H9 (cell line): ENCODE measurements around the gene TNFSF10. TPM values are rescaled to one million over a fixed set of nuclear protein-coding genes. Genes with fewer than 3 reads are reported as not detected.

Experiments
- DNase-seq: peaks from one replicate; pipeline ENCODE4 v3.0.0-alpha.2; 2017
- H2AFZ ChIP-seq: one replicate; pipeline ENCODE4 v1.6.1; 2013; ENCODE audit warnings: mild to moderate bottlenecking, low read length, control low read depth, moderate library complexity
- H2AK5ac ChIP-seq: 2 replicates; pipeline ENCODE4 v1.6.1; 2013; ENCODE audit warnings: low read length, control low read depth, mixed read lengths; ENCODE audit not compliant: insufficient read length
- H2BK120ac ChIP-seq: one replicate; pipeline ENCODE4 v1.6.1; 2013; ENCODE audit warnings: low read depth, mild to moderate bottlenecking, low read length, control low read depth, inconsistent platforms; ENCODE audit not compliant: poor library complexity, severe bottlenecking
- H2BK12ac ChIP-seq: 2 replicates; pipeline ENCODE4 v1.6.1; 2013; ENCODE audit warnings: low read length, control low read depth, mixed read lengths, low read depth; ENCODE audit not compliant: insufficient read length
- H2BK15ac ChIP-seq: 2 replicates; pipeline ENCODE4 v1.6.1; 2013; ENCODE audit warnings: low read depth, low read length, control low read depth
- H2BK20ac ChIP-seq: one replicate; pipeline ENCODE4 v1.6.1; 2013; ENCODE audit warnings: low read depth, mild to moderate bottlenecking, low read length, control low read depth, inconsistent platforms; ENCODE audit not compliant: poor library complexity, severe bottlenecking
- H2BK5ac ChIP-seq: 2 replicates; pipeline ENCODE4 v1.6.1; 2013; ENCODE audit warnings: low read length, control low read depth, mixed read lengths; ENCODE audit not compliant: insufficient read length
- H3K14ac ChIP-seq: 2 replicates; pipeline ENCODE4 v1.6.1; 2013; ENCODE audit warnings: low read length, control low read depth; ENCODE audit not compliant: insufficient read depth
- H3K18ac ChIP-seq: 2 replicates; pipeline ENCODE4 v1.6.1; 2013; ENCODE audit warnings: low read depth, mild to moderate bottlenecking, mixed read lengths, low read length, control low read depth; ENCODE audit not compliant: insufficient read length
- H3K23ac ChIP-seq: 2 replicates; pipeline ENCODE4 v1.6.1; 2013; ENCODE audit warnings: low read length, control low read depth, mixed read lengths, low read depth; ENCODE audit not compliant: insufficient read length
- H3K23me2 ChIP-seq: 2 replicates; pipeline ENCODE4 v1.6.1; 2013; ENCODE audit warnings: low read depth, mild to moderate bottlenecking, mixed read lengths, low read length, control low read depth; ENCODE audit not compliant: insufficient read length, poor library complexity, severe bottlenecking
- H3K27ac ChIP-seq: 2 replicates; pipeline ENCODE4 v1.5.1; 2013; ENCODE audit warnings: low read length, control low read depth, mixed read lengths, low read depth; ENCODE audit not compliant: insufficient read length
- H3K27me3 ChIP-seq: 2 replicates; pipeline ENCODE4 v1.6.1; 2013; ENCODE audit warnings: low read length, control low read depth, inconsistent platforms; ENCODE audit not compliant: insufficient read depth
- H3K4ac ChIP-seq: 2 replicates; pipeline ENCODE4 v1.6.1; 2013; ENCODE audit warnings: low read depth, mild to moderate bottlenecking, control low read depth, inconsistent platforms, low read length, moderate library complexity
- H3K4me1 ChIP-seq: 2 replicates; pipeline ENCODE4 v1.6.1; 2013; ENCODE audit warnings: low read length, control low read depth, inconsistent platforms; ENCODE audit not compliant: insufficient read depth
- H3K4me2 ChIP-seq: 2 replicates; pipeline ENCODE4 v1.6.1; 2013; ENCODE audit warnings: low read length, control low read depth, mixed read lengths; ENCODE audit not compliant: insufficient read length, insufficient read depth
- H3K56ac ChIP-seq: 2 replicates; pipeline ENCODE4 v1.6.1; 2013; ENCODE audit warnings: low read depth, mild to moderate bottlenecking, mixed read lengths, low read length, control low read depth; ENCODE audit not compliant: insufficient read length
- H3K79me1 ChIP-seq: 2 replicates; pipeline ENCODE4 v1.6.1; 2013; ENCODE audit warnings: low read depth, mild to moderate bottlenecking, moderate library complexity, low read length, control low read depth, inconsistent platforms; ENCODE audit not compliant: insufficient read depth, poor library complexity, severe bottlenecking
- H3K79me2 ChIP-seq: 2 replicates; pipeline ENCODE4 v1.6.1; 2013; ENCODE audit warnings: low read length, control low read depth, inconsistent platforms; ENCODE audit not compliant: insufficient read depth
- H3K9ac ChIP-seq: 2 replicates; pipeline ENCODE4 v1.6.1; 2013; ENCODE audit warnings: low read length, control low read depth, mixed read lengths; ENCODE audit not compliant: insufficient read length; ENCODE audit errors: extremely low read depth
- H3K9me3 ChIP-seq: one replicate; pipeline ENCODE4 v1.6.1; 2013; ENCODE audit warnings: low read depth, low read length, inconsistent platforms; ENCODE audit not compliant: control insufficient read depth
- H3T11ph ChIP-seq: one replicate; pipeline ENCODE4 v1.6.1; 2013; ENCODE audit warnings: mild to moderate bottlenecking, low read length, control low read depth, inconsistent platforms
- H4K20me1 ChIP-seq: one replicate; pipeline ENCODE4 v1.6.1; 2013; ENCODE audit not compliant: control insufficient read depth, insufficient read length, insufficient read depth
- H4K5ac ChIP-seq: 2 replicates; pipeline ENCODE4 v1.6.1; 2013; ENCODE audit warnings: low read depth, mild to moderate bottlenecking, mixed read lengths, low read length, control low read depth; ENCODE audit not compliant: insufficient read length
- H4K8ac ChIP-seq: replicated peaks from 2 replicates; pipeline ENCODE4 v1.6.1; 2013; ENCODE audit warnings: low read length, control low read depth, mixed read lengths, low read depth; ENCODE audit not compliant: insufficient read length
- H4K91ac ChIP-seq: 2 replicates; pipeline ENCODE4 v1.6.1; 2013; ENCODE audit warnings: low read depth, mild to moderate bottlenecking, moderate library complexity, mixed read lengths, low read length, control low read depth; ENCODE audit not compliant: insufficient read length
- H3K27ac Mint-ChIP-seq, 3 experiments: 2 replicates in 2 of 3; 3 replicates in 1 of 3; pipeline ENCODE4 v1.8.0; 2020 to 2021; ENCODE audit warnings: mixed read lengths in 3 of 3, mild to moderate bottlenecking in 1 of 3, moderate library complexity in 1 of 3
- H3K27me3 Mint-ChIP-seq: 2 replicates; pipeline ENCODE4 v1.8.0; 2021; ENCODE audit warnings: low read depth, mild to moderate bottlenecking, moderate library complexity, mixed read lengths
- H3K36me3 Mint-ChIP-seq, 3 experiments: 2 replicates in 2 of 3; 3 replicates in 1 of 3; pipeline ENCODE4 v1.8.0; 2020 to 2021; ENCODE audit warnings: low read depth in 3 of 3, mixed read lengths in 3 of 3; ENCODE audit not compliant: insufficient read depth in 1 of 3
- H3K4me1 Mint-ChIP-seq, 2 experiments: 2 replicates each; pipeline ENCODE4 v1.8.0; 2020; ENCODE audit warnings: mixed read lengths in 2 of 2
- H3K4me3 Mint-ChIP-seq, 2 experiments: 2 replicates in 1 of 2; 3 replicates in 1 of 2; pipeline ENCODE4 v1.8.0; 2020 to 2021; ENCODE audit warnings: mild to moderate bottlenecking in 2 of 2, mixed read lengths in 2 of 2, moderate library complexity in 1 of 2
- H3K9me3 Mint-ChIP-seq, 2 experiments: 2 replicates in 1 of 2; 3 replicates in 1 of 2; pipeline ENCODE4 v1.8.0; 2020; ENCODE audit warnings: mild to moderate bottlenecking in 2 of 2, mixed read lengths in 2 of 2, moderate library complexity in 1 of 2
- CTCF ChIP-seq: fragments of 200-600 bp; sonication (generic); conservative IDR thresholded peaks from 3 replicates; pipeline ENCODE4 v1.8.0; 2021; ENCODE audit warnings: antibody characterized with exemption, mild to moderate bottlenecking
- total RNA-seq: library from RNA; stranded (reverse); gene quantifications from 2 replicates; pipeline ENCODE4 v1.2.1, GENCODE V29; 2021

TNFSF10 gene
- total RNA-seq, 1 experiment from 2014 or later: not detected

GRCh38 chr3:172506094-172506493 is 17.1 kb downstream of the TNFSF10 start:
- Histone ChIP-seq H3K4me2 (no peak overlapping the region), H3K27ac (no peak overlapping the region), H3K23me2 (no peaks in the 10 kb centered on the region), H3K14ac (no peak overlapping the region), H2BK12ac (no peak overlapping the region), H3K9ac (no peak overlapping the region), H3T11ph (no peak overlapping the region), H3K79me1 (no peaks in the 10 kb centered on the region), H3K27me3 (no peaks in the 10 kb centered on the region), H2AK5ac (no peak overlapping the region), H4K91ac (no peak overlapping the region), H2BK5ac (no peak overlapping the region), H2BK15ac (no peak overlapping the region), H3K9me3 (no peaks in the 10 kb centered on the region), H3K18ac (no peak overlapping the region), H4K8ac (no peak overlapping the region), H3K56ac (no peak overlapping the region), H3K4ac (no peak overlapping the region), H4K20me1 (no peaks in the 10 kb centered on the region), H2BK120ac (no peak overlapping the region), H2BK20ac (no peak overlapping the region), H4K5ac (no peak overlapping the region), H2AFZ (no peak overlapping the region), H3K4me1 (no peaks in the 10 kb centered on the region), H3K79me2 (no peaks in the 10 kb centered on the region), H3K23ac (no peak overlapping the region)
- Mint-ChIP-seq H3K4me3 (no peak overlapping the region), H3K4me1 (no peaks in the 10 kb centered on the region), H3K27me3 (peaks cover 4% of the 10 kb centered on the region; the same call in 1 of the 2 replicates), H3K36me3 (no peaks in the 10 kb centered on the region), H3K9me3 (peaks cover 4 to 5% of the 10 kb centered on the region in 2 experiments; a peak in 3 of 5 replicates), H3K27ac (no peak overlapping the region; a peak in 1 of 7 replicates)
- TF ChIP-seq CTCF: no peak
- DNase-seq: no peak
